ENCODE data around the gene PRKG1.

DNA sequence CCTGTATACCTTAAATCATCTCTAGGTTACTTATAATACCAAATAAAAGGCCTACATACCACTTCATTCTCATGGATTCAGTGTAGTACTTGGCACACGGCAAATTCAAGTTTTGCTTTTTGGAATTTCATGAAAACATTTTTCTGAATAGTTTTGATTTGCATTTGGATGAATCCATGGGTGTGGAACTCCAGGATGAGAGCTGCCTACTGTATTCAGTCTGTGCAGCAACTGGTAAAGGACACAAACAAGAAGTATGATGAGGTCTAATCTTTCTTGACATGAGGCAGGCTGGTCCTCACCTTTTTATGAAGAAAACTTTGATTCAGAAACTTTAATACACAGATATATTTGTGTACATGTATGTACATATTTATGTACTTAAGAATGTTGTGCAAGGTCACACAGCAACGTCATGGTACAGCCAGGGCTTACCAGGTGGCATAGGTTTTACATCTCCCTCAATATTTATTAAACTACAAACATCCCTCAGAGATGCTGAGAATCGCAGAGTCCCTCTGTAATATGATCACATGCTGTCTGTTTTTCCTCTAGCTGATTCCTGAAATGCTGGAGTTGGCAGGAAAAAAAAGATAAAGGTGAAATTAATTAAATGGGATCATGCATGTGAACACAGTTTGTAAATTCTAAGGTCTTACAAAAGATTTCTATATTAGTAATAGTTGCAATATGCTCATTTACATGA is 239.6 kb downstream of the PRKG1 start:
- TF ChIP-seq, protein P1, sequence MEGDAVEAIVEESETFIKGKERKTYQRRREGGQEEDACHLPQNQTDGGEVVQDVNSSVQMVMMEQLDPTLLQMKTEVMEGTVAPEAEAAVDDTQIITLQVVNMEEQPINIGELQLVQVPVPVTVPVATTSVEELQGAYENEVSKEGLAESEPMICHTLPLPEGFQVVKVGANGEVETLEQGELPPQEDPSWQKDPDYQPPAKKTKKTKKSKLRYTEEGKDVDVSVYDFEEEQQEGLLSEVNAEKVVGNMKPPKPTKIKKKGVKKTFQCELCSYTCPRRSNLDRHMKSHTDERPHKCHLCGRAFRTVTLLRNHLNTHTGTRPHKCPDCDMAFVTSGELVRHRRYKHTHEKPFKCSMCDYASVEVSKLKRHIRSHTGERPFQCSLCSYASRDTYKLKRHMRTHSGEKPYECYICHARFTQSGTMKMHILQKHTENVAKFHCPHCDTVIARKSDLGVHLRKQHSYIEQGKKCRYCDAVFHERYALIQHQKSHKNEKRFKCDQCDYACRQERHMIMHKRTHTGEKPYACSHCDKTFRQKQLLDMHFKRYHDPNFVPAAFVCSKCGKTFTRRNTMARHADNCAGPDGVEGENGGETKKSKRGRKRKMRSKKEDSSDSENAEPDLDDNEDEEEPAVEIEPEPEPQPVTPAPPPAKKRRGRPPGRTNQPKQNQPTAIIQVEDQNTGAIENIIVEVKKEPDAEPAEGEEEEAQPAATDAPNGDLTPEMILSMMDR (conservative IDR thresholded peaks at IDR 0.05; ENCODE audit: low read depth, low read length), result no peak
- TF ChIP-seq EZH2phosphoT487 (IDR thresholded peaks at IDR 0.05; ENCODE audit: borderline replicate concordance, low read length) (no peak), EZH2 (IDR thresholded peaks at IDR 0.05; ENCODE audit: low read length, unreplicated experiment) (no peak)
